Activated CD8-positive, alpha-beta T cell treated with anti-CD3 and anti-CD28 coated beads for 36 hours (primary cell): ENCODE results near the gene DNAJC6. TPM values are rescaled to one million over a fixed set of nuclear protein-coding genes. Genes with fewer than 3 reads are reported as not detected.
"Not testable (repeated sequence)": the region's sequence is repeated elsewhere in the genome, so short reads cannot be mapped to it uniquely, and the experiment has no call there.

Experiments used
- ATAC-seq: fragments of 200-7000 bp; cut with Tn5 transposase; one replicate; pipeline ENCODE4 v1.10.0; 2021; ENCODE audit warnings: mild to moderate bottlenecking, moderate library complexity
- CTCF ChIA-PET: fragments of 350-600 bp; sonication (Branson Sonifier 250); formaldehyde crosslinking; loops from one replicate; lab custom pipeline; 2021; ENCODE audit warnings: antibody characterized with exemption; lab: Charles Lee
- POLR2A ChIA-PET: fragments of 350-600 bp; sonication (Branson Sonifier 250); formaldehyde crosslinking; loops from one replicate; lab custom pipeline; 2021; ENCODE audit warnings: antibody characterized with exemption; lab: Charles Lee
- DNase-seq: peaks from one replicate; pipeline ENCODE4 v3.0.0-alpha.2; 2020
- H3K27ac Mint-ChIP-seq: one replicate; pipeline ENCODE4 v1.8.0; 2021; ENCODE audit warnings: mild to moderate bottlenecking, mixed read lengths
- H3K27me3 Mint-ChIP-seq: one replicate; pipeline ENCODE4 v1.8.0; 2021; ENCODE audit warnings: mixed read lengths
- H3K36me3 Mint-ChIP-seq: one replicate; pipeline ENCODE4 v1.8.0; 2021; ENCODE audit warnings: low read depth, mixed read lengths
- H3K4me1 Mint-ChIP-seq: one replicate; pipeline ENCODE4 v1.8.0; 2021; ENCODE audit warnings: low read depth, mixed read lengths
- H3K4me3 Mint-ChIP-seq: one replicate; pipeline ENCODE4 v1.8.0; 2021; ENCODE audit warnings: mild to moderate bottlenecking, moderate library complexity, mixed read lengths
- H3K9me3 Mint-ChIP-seq: one replicate; pipeline ENCODE4 v1.8.0; 2021; ENCODE audit warnings: mixed read lengths
- intact Hi-C: fragments of 100-400 bp; cut with micrococcal nuclease; formaldehyde crosslinking; loops from one replicate; pipeline ENCODE4 v1.10.0; 2022
- total RNA-seq, 2 experiments: library from RNA; stranded (reverse); gene quantifications; one replicate each; pipeline ENCODE4 v1.2.3, GENCODE V29; 2021
- TF ChIP-seq, protein P1 (sequence below): fragments of 200-600 bp; IDR thresholded peaks from one replicate; pipeline ENCODE4 v1.8.0; 2022; ENCODE audit warnings: antibody characterized with exemption, mild to moderate bottlenecking

The DNAJC6 gene
- total RNA-seq, 2 experiments from 2014 or later, result 2.1 to 2.2 TPM

DNA sequence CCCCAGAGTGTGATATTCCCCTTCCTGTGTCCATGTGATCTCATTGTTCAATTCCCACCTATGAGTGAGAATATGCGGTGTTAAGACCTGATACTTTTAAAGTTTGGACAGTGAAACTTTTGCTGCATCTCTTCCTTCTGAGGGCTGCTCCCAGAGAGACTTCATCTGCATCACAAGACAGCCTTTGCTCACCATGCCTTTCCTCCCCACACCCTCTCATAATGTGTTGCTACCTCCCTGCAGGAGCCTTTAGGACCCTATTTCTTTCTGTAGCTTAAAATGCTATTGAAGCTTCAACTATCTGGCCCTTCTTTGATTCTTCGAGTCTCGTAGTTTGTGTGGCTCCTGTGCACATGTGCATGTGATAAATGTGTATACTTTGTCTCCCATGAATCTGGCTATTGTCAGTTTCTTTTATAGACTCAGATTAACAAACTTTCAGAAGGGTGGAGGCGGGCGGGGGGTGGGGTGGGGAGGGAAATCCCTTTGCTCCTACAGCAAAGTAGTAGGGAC lies 134.8 kb downstream of the DNAJC6 start:
- CTCF ChIA-PET, result no interaction called here
- POLR2A ChIA-PET, result no interaction called here
- no peaks in the 10 kb centered on the region for H3K9me3 Mint-ChIP-seq
- DNase-seq (no peak), ATAC-seq (no peak)
- no peak overlapping the region for H3K27ac Mint-ChIP-seq
- H3K36me3 Mint-ChIP-seq, result no peaks in the 10 kb centered on the region
- H3K4me3 Mint-ChIP-seq, result no peak overlapping the region
- intact Hi-C loops, result no loop called here
- H3K4me1 Mint-ChIP-seq, result no peaks in the 10 kb centered on the region
- no peaks in the 10 kb centered on the region for H3K27me3 Mint-ChIP-seq
- TF ChIP-seq, protein P1, sequence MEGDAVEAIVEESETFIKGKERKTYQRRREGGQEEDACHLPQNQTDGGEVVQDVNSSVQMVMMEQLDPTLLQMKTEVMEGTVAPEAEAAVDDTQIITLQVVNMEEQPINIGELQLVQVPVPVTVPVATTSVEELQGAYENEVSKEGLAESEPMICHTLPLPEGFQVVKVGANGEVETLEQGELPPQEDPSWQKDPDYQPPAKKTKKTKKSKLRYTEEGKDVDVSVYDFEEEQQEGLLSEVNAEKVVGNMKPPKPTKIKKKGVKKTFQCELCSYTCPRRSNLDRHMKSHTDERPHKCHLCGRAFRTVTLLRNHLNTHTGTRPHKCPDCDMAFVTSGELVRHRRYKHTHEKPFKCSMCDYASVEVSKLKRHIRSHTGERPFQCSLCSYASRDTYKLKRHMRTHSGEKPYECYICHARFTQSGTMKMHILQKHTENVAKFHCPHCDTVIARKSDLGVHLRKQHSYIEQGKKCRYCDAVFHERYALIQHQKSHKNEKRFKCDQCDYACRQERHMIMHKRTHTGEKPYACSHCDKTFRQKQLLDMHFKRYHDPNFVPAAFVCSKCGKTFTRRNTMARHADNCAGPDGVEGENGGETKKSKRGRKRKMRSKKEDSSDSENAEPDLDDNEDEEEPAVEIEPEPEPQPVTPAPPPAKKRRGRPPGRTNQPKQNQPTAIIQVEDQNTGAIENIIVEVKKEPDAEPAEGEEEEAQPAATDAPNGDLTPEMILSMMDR, result no peak

DNA sequence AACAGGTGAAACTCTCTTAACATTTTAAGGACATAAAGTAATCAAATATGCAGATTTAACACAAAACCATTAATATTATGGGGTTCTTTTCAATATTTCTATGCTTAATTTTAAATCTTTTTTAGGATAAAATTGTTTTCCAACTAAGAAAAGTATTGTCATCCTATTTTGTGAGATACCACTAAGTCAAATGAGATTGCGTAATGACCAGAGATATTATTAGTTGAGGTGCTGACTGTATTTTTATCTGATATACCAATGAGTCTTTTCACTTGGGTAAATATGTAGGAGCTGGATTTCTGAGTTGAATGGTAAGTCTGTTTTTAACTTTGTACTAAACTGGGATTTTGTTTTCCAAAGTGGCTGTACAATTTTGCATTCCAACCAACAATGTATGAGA lies 136.5 kb downstream of the DNAJC6 start:
- POLR2A ChIA-PET, result no interaction called here
- intact Hi-C loops, result no loop called here
- Mint-ChIP-seq H3K27me3 (no peaks in the 10 kb centered on the region), H3K36me3 (no peaks in the 10 kb centered on the region), H3K4me1 (no peaks in the 10 kb centered on the region), H3K27ac (no peak overlapping the region), H3K4me3 (no peak overlapping the region), H3K9me3 (no peaks in the 10 kb centered on the region)
- no peak for ATAC-seq
- CTCF ChIA-PET, result interaction anchor here (1.0 kb wide), 1 partner anchor 26 kb away, joined by 3 read pairs; no protein-coding TSS in a partner anchor
- no peak for DNase-seq
- TF ChIP-seq, protein P1, result no peak

DNA sequence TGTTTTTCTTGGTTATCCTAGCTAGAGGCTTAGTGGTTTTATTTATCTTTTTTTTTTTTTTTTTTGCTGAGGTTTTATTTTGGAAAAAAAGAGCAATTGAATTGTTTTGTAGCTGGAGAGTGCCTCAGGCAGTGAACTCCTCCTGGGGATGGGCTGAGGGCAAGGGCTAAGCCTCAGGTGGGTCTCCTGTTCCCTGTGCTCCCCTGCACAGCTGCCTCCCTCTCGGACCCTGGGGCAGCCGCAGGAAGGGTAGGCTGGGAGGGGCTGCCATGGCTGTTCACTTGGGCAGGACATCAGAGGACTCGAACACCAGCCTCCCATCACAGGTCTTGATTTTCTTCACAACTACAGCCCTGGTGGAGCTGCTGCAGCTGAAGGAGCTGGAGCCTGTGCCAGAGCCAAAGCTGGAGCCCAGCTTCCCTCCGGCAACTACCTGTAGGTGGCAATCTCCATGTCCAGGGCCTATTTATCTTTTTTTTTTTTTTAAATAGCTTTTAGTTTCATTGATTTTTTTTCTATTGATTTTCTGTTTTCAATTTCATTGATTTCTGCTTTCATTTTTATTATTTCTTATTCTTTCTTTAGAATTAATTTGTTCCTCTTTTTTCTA lies 140.0 kb downstream of the DNAJC6 start:
- H3K36me3 Mint-ChIP-seq, result peaks cover 1% of the 10 kb centered on the region
- no peak overlapping the region for H3K27ac Mint-ChIP-seq
- POLR2A ChIA-PET, result interaction anchor here (0.6 kb wide), 2 partner anchors 315 to 1092 kb away, joined by 3 to 7 read pairs; no protein-coding TSS in a partner anchor
- no peak for DNase-seq
- no peak overlapping the region for H3K4me3 Mint-ChIP-seq
- no peaks in the 10 kb centered on the region for H3K27me3 Mint-ChIP-seq
- intact Hi-C loops, result no loop called here
- CTCF ChIA-PET, result interaction anchor here (1.2 kb wide), 1 partner anchor 10 kb away, joined by 5 read pairs; no protein-coding TSS in a partner anchor
- ATAC-seq, result no peak
- no peaks in the 10 kb centered on the region for H3K4me1 Mint-ChIP-seq
- TF ChIP-seq, protein P1, result no peak
- peaks cover 1% of the 10 kb centered on the region for H3K9me3 Mint-ChIP-seq

DNA sequence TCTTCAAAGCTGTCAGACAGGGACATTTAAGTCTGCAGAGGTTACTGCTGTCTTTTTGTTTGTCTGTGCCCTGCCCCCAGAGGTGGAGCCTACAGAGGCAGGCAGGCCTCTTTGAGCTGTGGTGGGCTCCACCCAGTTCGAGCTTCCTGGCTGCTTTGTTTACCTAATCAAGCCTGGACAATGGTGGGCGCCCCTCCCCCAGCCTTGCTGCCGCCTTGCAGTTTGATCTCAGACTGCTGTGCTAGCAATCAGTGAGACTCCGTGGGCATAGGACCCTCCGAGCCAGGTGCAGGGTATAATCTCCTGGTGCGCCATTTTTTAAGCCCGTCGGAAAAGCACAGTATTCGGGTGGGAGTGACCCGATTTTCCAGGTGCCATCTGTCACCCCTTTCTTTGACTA lies 146.3 kb downstream of the DNAJC6 start:
- H3K4me1 Mint-ChIP-seq, result peaks cover 23% of the 10 kb centered on the region
- POLR2A ChIA-PET, H3K4me3 Mint-ChIP-seq, intact Hi-C loops, H3K9me3 Mint-ChIP-seq, ATAC-seq, H3K27ac Mint-ChIP-seq, H3K27me3 Mint-ChIP-seq, CTCF ChIA-PET, DNase-seq, H3K36me3 Mint-ChIP-seq: not testable (repeated sequence)

DNA sequence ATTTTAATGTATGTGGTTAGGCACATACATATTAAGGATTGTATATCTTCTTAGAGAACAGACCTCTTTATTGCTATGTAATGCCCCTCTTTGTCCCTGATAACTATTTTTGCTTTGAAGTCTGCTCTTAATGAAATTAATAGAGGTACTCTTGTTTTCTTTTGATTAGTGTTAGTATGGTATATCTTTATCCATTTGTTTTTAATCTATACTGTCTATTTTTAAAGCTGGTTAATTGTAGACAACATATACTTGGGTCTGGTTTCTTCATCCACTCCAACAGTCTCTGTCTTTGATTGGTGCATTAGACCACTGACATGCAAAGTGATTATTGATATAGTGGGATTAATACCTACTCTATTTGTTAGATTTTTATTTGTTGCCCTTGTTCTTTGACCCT lies 147.1 kb downstream of the DNAJC6 start:
- Mint-ChIP-seq H3K4me1 (peaks cover 23% of the 10 kb centered on the region), H3K4me3 (no peak overlapping the region), H3K27ac (no peak overlapping the region), H3K27me3 (no peaks in the 10 kb centered on the region), H3K36me3 (peaks cover 4% of the 10 kb centered on the region), H3K9me3 (peaks cover 6% of the 10 kb centered on the region)
- CTCF ChIA-PET, result no interaction called here
- POLR2A ChIA-PET, result no interaction called here
- TF ChIP-seq, protein P1, result no peak
- intact Hi-C loops, result no loop called here
- ATAC-seq, result no peak
- DNase-seq, result no peak
